Stimulated activated CD4-positive, alpha-beta T cell treated with anti-CD3 and anti-CD28 coated beads, Interleukin-1b, Interleukin-23, amount 100 ng/mL, for 48 hours (primary cell): ENCODE results near the gene NR5A2.

ENCODE experiments used
- DNase-seq: peaks from one replicate; pipeline ENCODE4 v3.0.0-alpha.2; 2020

The NR5A2 gene

GRCh38 chr1:200036619-200037270, 9.2 kb downstream of the NR5A2 start:
- DNase-seq: no peak

GRCh38 chr1:200037501-200037900, 10.0 kb downstream of the NR5A2 start:
- DNase-seq: no peak

GRCh38 chr1:200037904-200038303, 10.4 kb downstream of the NR5A2 start:
- DNase-seq: no peak

- DNase-seq: no peak
Observed at GRCh38 chr1:200038325-200038980, 10.9 kb downstream of the NR5A2 start.

GRCh38 chr1:200038981-200039848, 11.7 kb downstream of the NR5A2 start:
- DNase-seq: no peak

- DNase-seq: no peak
Observed at GRCh38 chr1:200039849-200040474, 12.5 kb downstream of the NR5A2 start.

- no peak for DNase-seq
Observed at GRCh38 chr1:200040481-200041138, 13.1 kb downstream of the NR5A2 start.

- no peak for DNase-seq
Observed at GRCh38 chr1:200041337-200042118, 14.0 kb downstream of the NR5A2 start.

GRCh38 chr1:200042119-200042551, 14.6 kb downstream of the NR5A2 start:
- DNase-seq: no peak

- DNase-seq: no peak
Observed at GRCh38 chr1:200042552-200043335, 15.2 kb downstream of the NR5A2 start.

GRCh38 chr1:200043336-200043668, 15.8 kb downstream of the NR5A2 start:
- no peak for DNase-seq

- DNase-seq: no peak
Observed at GRCh38 chr1:200046115-200046514, 18.6 kb downstream of the NR5A2 start.

- DNase-seq: no peak
Observed at GRCh38 chr1:200048244-200048643, 20.7 kb downstream of the NR5A2 start.

- DNase-seq: no peak
Observed at GRCh38 chr1:200049810-200050209, 22.3 kb downstream of the NR5A2 start.

GRCh38 chr1:200051620-200052019, 24.1 kb downstream of the NR5A2 start:
- DNase-seq: no peak

GRCh38 chr1:200053091-200053490, 25.6 kb downstream of the NR5A2 start:
- DNase-seq: no peak

- DNase-seq: no peak
Observed at GRCh38 chr1:200053646-200054045, 26.1 kb downstream of the NR5A2 start.

GRCh38 chr1:200058341-200058740, 30.8 kb downstream of the NR5A2 start:
- no peak for DNase-seq

- no peak for DNase-seq
Observed at GRCh38 chr1:200062143-200062542, 34.6 kb downstream of the NR5A2 start.

- no peak for DNase-seq
Observed at GRCh38 chr1:200072636-200073285, 45.3 kb downstream of the NR5A2 start.

- no peak for DNase-seq
Observed at GRCh38 chr1:200073286-200073637, 45.8 kb downstream of the NR5A2 start.
